K562 (cell line): Measurements from ENCODE around the gene TSG101. TPM values are rescaled to one million over a fixed set of nuclear protein-coding genes. Genes with fewer than 3 reads are reported as not detected.

Source experiments
- ATAC-seq: fragments of 200-7000 bp; cut with Tn5 transposase; 3 replicates; pipeline ENCODE4 v1.9.1; 2020; ENCODE audit warnings: moderate library complexity
- BruUV-seq: library from RNA; stranded (reverse); fragments of 400-500 nt; replicated peaks from 2 replicates; lab custom pipeline; 2021; lab: Mats Ljungman, UMichigan
- CTCF ChIA-PET: fragments of 300-600 bp; formaldehyde crosslinking; extraction: SDS; loops from one replicate; lab custom pipeline; 2021; ENCODE audit warnings: low intra/inter-chr PET ratio; lab: Yijun Ruan, JAX
- POLR2A ChIA-PET: fragments of 300-600, 350-650 bp; sonication (Branson Sonifier 250); formaldehyde crosslinking; extraction: SDS; loops from one replicate; lab custom pipeline; 2021; ENCODE audit warnings: antibody characterized with exemption, inconsistent platforms; lab: Yijun Ruan, JAX
- DNase-seq, 4 experiments: peaks; one replicate each; pipeline versions ENCODE4 v3.0.0 to v3.0.0-alpha.2; 2011 to 2018; ENCODE audit warnings: low spot score in 3 of 4, mixed read lengths in 3 of 4; ENCODE audit errors: extremely low read depth in 1 of 4
- FAIRE-seq: peaks from 2 replicates; lab custom pipeline; 2011; peaks lifted over from hg19 to GRCh38; lab: Jason Lieb, UNC
- H2AFZ ChIP-seq: 2 replicates; pipeline ENCODE4 v1.6.0; 2011; ENCODE audit warnings: low read depth, low read length, control low read depth, inconsistent platforms
- H3K27ac ChIP-seq: fragments of 200-600 bp; 3 replicates; pipeline ENCODE4 v1.8.0; 2011; ENCODE audit warnings: low read depth, mild to moderate bottlenecking, control low read depth, inconsistent platforms, low read length, moderate library complexity, mixed read lengths; ENCODE audit errors: extremely low read depth
- H3K27me3 ChIP-seq, 2 experiments: fragments of 300-600 bp in 1 of 2; 2 replicates in 1 of 2; 3 replicates in 1 of 2; pipeline versions ENCODE4 v1.6.0 to v1.8.0; 2011; ENCODE audit warnings: inconsistent platforms in 2 of 2, low read length in 2 of 2, mild to moderate bottlenecking in 1 of 2, mixed read lengths in 1 of 2, moderate library complexity in 1 of 2; ENCODE audit not compliant: control insufficient read depth in 2 of 2, insufficient read depth in 2 of 2
- H3K36me3 ChIP-seq: fragments of 300-600 bp; 3 replicates; pipeline ENCODE4 v1.8.0; 2011; ENCODE audit warnings: mild to moderate bottlenecking, low read length, inconsistent platforms; ENCODE audit not compliant: control insufficient read depth, insufficient read depth
- H3K4me1 ChIP-seq, 2 experiments: fragments of 200-600 bp in 1 of 2; replicated peaks in 1 of 2; 2 replicates in 1 of 2; 3 replicates in 1 of 2; pipeline versions ENCODE4 v1.5.1 to v1.8.0; 2011; ENCODE audit warnings: inconsistent platforms in 2 of 2, low read length in 2 of 2, mild to moderate bottlenecking in 1 of 2, mixed read lengths in 1 of 2, moderate library complexity in 1 of 2; ENCODE audit not compliant: control insufficient read depth in 2 of 2, insufficient read depth in 2 of 2
- H3K4me2 ChIP-seq: 2 replicates; pipeline ENCODE4 v1.6.1; 2011; ENCODE audit warnings: low read length, control low read depth, inconsistent platforms, mixed read lengths; ENCODE audit not compliant: insufficient read depth
- H3K4me3 ChIP-seq: fragments of 200-600 bp; sonication (generic), shearing (Covaris generic); 2 replicates; pipeline ENCODE4 v1.5.1; 2016; ENCODE audit warnings: control low read depth, inconsistent platforms
- H3K79me2 ChIP-seq: fragments of 200-600 bp; 3 replicates; pipeline ENCODE4 v1.8.0; 2011; ENCODE audit warnings: low read length, inconsistent platforms; ENCODE audit not compliant: control insufficient read depth, insufficient read depth
- H3K9ac ChIP-seq, 2 experiments: 2 replicates each; pipeline versions ENCODE4 v1.6.0 to v1.6.1; 2011; ENCODE audit warnings: low read depth in 2 of 2, low read length in 2 of 2, control low read depth in 1 of 2, inconsistent platforms in 1 of 2, mild to moderate bottlenecking in 1 of 2, mixed read lengths in 1 of 2; ENCODE audit not compliant: insufficient read depth in 1 of 2
- H3K9me1 ChIP-seq: one replicate; pipeline ENCODE4 v1.6.0; 2011; ENCODE audit warnings: inconsistent platforms, mild to moderate bottlenecking, low read length, moderate library complexity; ENCODE audit not compliant: control insufficient read depth, insufficient read depth
- H3K9me3 ChIP-seq: replicated peaks from 2 replicates; pipeline ENCODE4 v1.5.1; 2011; ENCODE audit warnings: low read depth, low read length, inconsistent platforms; ENCODE audit not compliant: control insufficient read depth, insufficient read depth
- H4K20me1 ChIP-seq: replicated peaks from 2 replicates; pipeline ENCODE4 v1.6.1; 2011; ENCODE audit warnings: low read length, inconsistent platforms, mixed read lengths; ENCODE audit not compliant: control insufficient read depth, insufficient read depth
- BRCA1 ChIP-seq, 2 experiments: fragments of 450-650 bp in 1 of 2; sonication (generic) in 1 of 2; formaldehyde crosslinking in 1 of 2; IDR thresholded peaks; 2 replicates each; pipeline versions ENCODE4 v1.5.0 to v1.6.1; 2017 to 2020; ENCODE audit warnings: mild to moderate bottlenecking in 1 of 2, missing genetic modification reagents in 1 of 2
- CBX3 ChIP-seq, 2 experiments: IDR thresholded peaks; 1 replicate in 1 of 2; 2 replicates in 1 of 2; pipeline ENCODE4 v1.6.1; 2012; ENCODE audit warnings: inconsistent platforms in 2 of 2, low read length in 2 of 2, borderline replicate concordance in 1 of 2, control low read depth in 1 of 2
- GATA2 ChIP-seq: sonication (generic); formaldehyde crosslinking; IDR thresholded peaks from 2 replicates; pipeline ENCODE4 v1.4.0; 2020; ENCODE audit warnings: mild to moderate bottlenecking, missing genetic modification reagents
- WGBS: fragments of 100-300 bp; shearing (Covaris generic); methylation state at CpG from one replicate; pipeline ENCODE4 v1.1.6; 2016; ENCODE audit warnings: low coverage, mixed read lengths; ENCODE audit not compliant: insufficient coverage; ENCODE audit errors: missing lambda C conversion rate; 5-methylcytosine and 5-hydroxymethylcytosine counted together
- in situ Hi-C: fragments of 300-500 bp; cut with MboI; formaldehyde crosslinking; loops from 4 replicates; pipeline ENCODE4 v1.15.0; 2018; ENCODE audit warnings: inconsistent platforms, mixed read lengths
- intact Hi-C: fragments of 100-400 bp; cut with micrococcal nuclease; formaldehyde crosslinking; loops from 2 replicates; pipeline ENCODE4 v1.14.2; 2022
- polyA plus RNA-seq, 8 experiments: library from polyadenylated mRNA; depleted of rRNA in 4 of 8; stranded (reverse) in 5 of 8; unstranded in 3 of 8; fragments of >200 nt; fragmentation: Nextera tagmentation in 2 of 8; fragmentation: Illumina TruSeq in 1 of 8; extraction: Ambion mirVana in 2 of 8; extraction: Trizol in 1 of 8; gene quantifications; 2 replicates each; pipeline versions ENCODE4 v1.2.1 to v1.2.3, GENCODE V29; 2011 to 2014; ENCODE audit warnings: inconsistent platforms in 1 of 8, missing spikeins in 1 of 8
- total RNA-seq, 7 experiments: library from RNA; depleted of rRNA in 6 of 7; stranded (reverse); fragments of >200 nt in 6 of 7; fragmentation: Illumina TruSeq in 2 of 7; extraction: Trizol in 2 of 7; gene quantifications; 2 replicates each; pipeline versions ENCODE4 v1.2.1 to v1.2.3, GENCODE V29; 2011 to 2021; ENCODE audit warnings: low replicate concordance in 1 of 7
- TF ChIP-seq, protein P1 (sequence below), 2 experiments: IDR thresholded peaks in 1 of 2; conservative IDR thresholded peaks in 1 of 2; 2 replicates each; pipeline ENCODE4 v1.6.1; 2016; ENCODE audit warnings: low read depth in 2 of 2, mild to moderate bottlenecking in 1 of 2, missing compliant biosample characterization in 1 of 2, missing genetic modification characterization in 1 of 2, moderate library complexity in 1 of 2

The TSG101 gene
- total and polyA plus RNA-seq, 9 of the 15 experiments (the other 6 are each of a cell fraction or from before 2014, with no cell fraction given), result 24.6 to 141 (median 60.0) TPM

DNA sequence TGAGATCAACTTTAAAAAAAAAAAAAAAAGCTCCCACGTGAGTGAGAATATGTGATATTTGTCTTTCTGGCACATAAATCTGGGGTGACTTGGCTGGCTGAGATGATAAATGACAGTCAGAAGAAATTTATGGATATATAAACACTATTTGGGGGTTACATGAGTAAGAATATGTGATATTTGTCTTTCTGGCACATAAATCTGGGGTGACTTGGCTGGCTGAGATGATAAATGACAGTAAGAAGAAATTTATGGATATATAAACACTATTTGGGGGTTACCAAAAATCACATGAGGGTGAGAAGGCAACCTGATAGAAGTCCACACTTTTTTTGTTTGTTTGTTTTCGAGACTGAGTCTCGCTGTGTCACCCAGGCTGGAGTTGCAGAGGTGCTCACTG, 6.6 kb upstream of the TSG101 start:
- no TSS peak for BruUV-seq
- 58% methylated on average over 3 of the region's 3 CpGs for WGBS
- H4K20me1 ChIP-seq, result no peaks in the 10 kb centered on the region
- ATAC-seq (no peak), DNase-seq (no peak), FAIRE-seq (no peak)
- no peak overlapping the region for H3K4me2 ChIP-seq
- no peaks in the 10 kb centered on the region for H3K9me3 ChIP-seq
- H3K9ac ChIP-seq, result no peak overlapping the region
- H3K27ac ChIP-seq, result no peak overlapping the region
- ChIA-PET CTCF (no interaction called here), POLR2A (interaction anchor here (1.2 to 1.5 kb wide), 2 partner anchors 8 to 82 kb away, joined by 3 to 4 read pairs; no protein-coding TSS in a partner anchor)
- no peaks in the 10 kb centered on the region for H3K9me1 ChIP-seq
- no peak overlapping the region for H3K4me3 ChIP-seq
- H3K4me1 ChIP-seq, result no peaks in the 10 kb centered on the region
- intact Hi-C loops (no loop called here), in situ Hi-C loops (loop anchor here (25.0 kb wide), 1 partner anchor 204 kb away; the partner anchor contains the start of gene IGSF22)
- peaks cover 5% of the 10 kb centered on the region; the same call in 2 of the 3 replicates for H3K79me2 ChIP-seq
- TF ChIP-seq, protein P1, sequence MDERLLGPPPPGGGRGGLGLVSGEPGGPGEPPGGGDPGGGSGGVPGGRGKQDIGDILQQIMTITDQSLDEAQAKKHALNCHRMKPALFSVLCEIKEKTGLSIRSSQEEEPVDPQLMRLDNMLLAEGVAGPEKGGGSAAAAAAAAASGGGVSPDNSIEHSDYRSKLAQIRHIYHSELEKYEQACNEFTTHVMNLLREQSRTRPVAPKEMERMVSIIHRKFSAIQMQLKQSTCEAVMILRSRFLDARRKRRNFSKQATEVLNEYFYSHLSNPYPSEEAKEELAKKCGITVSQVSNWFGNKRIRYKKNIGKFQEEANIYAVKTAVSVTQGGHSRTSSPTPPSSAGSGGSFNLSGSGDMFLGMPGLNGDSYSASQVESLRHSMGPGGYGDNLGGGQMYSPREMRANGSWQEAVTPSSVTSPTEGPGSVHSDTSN (CRISPR knock-in tag; IDR thresholded peaks at IDR 0.05; ENCODE audit: low read depth), result no peak
- TF ChIP-seq, protein P1 (tag; conservative IDR thresholded peaks at IDR 0.05; ENCODE audit: low read depth), result 0 out of 2 replicates have a peak, but pooled peaks have one; percentile 8
- no peak for TF ChIP-seq BRCA1 (IDR thresholded peaks at IDR 0.05)
- TF ChIP-seq BRCA1 (CRISPR knock-in tag; IDR thresholded peaks at IDR 0.05), result no peak
- TF ChIP-seq CBX3 (IDR thresholded peaks at IDR 0.05; ENCODE audit: borderline replicate concordance in 1 of 2, low read length in 2 of 2), result no peak
- TF ChIP-seq GATA2 (CRISPR knock-in tag), result no peak
- H2AFZ ChIP-seq, result no peak overlapping the region
- no peaks in the 10 kb centered on the region for H3K27me3 ChIP-seq
- peaks cover 11% of the 10 kb centered on the region; the same call in 2 of the 3 replicates for H3K36me3 ChIP-seq
